Measurements from ENCODE around the gene ZMYND19.
A peak's percentile ranks its signal among the peaks of the same experiment; 100 is the strongest.

Gene ZMYND19

DNA sequence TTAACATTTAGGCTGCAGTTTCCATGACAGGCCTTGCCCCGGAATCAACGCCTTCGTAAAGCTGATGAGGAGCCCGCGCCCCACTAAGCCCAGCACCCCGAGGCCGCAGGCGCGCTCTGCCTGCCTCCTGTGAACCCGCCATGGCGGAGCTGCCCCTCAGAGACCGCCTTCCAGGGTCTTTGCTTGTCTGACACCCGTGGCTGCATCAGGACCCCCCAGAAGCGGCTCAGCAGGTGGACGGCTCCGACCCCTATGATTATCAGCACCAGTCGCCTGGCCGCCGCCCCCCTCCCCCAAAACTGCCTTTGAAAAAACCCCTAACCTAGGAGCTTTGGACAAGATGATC lies 11.1 kb downstream of the ZMYND19 start:
- TF ChIP-seq, protein P1, sequence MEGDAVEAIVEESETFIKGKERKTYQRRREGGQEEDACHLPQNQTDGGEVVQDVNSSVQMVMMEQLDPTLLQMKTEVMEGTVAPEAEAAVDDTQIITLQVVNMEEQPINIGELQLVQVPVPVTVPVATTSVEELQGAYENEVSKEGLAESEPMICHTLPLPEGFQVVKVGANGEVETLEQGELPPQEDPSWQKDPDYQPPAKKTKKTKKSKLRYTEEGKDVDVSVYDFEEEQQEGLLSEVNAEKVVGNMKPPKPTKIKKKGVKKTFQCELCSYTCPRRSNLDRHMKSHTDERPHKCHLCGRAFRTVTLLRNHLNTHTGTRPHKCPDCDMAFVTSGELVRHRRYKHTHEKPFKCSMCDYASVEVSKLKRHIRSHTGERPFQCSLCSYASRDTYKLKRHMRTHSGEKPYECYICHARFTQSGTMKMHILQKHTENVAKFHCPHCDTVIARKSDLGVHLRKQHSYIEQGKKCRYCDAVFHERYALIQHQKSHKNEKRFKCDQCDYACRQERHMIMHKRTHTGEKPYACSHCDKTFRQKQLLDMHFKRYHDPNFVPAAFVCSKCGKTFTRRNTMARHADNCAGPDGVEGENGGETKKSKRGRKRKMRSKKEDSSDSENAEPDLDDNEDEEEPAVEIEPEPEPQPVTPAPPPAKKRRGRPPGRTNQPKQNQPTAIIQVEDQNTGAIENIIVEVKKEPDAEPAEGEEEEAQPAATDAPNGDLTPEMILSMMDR (IDR thresholded peaks at IDR 0.05) = no peak
- Histone ChIP-seq H3K27ac (peak overlapping the region in 1 of 2 donors; percentile 92), H3K4me3 (peak overlapping the region; percentile 98)
- no peak for DNase-seq (ENCODE audit: low spot score)

DNA sequence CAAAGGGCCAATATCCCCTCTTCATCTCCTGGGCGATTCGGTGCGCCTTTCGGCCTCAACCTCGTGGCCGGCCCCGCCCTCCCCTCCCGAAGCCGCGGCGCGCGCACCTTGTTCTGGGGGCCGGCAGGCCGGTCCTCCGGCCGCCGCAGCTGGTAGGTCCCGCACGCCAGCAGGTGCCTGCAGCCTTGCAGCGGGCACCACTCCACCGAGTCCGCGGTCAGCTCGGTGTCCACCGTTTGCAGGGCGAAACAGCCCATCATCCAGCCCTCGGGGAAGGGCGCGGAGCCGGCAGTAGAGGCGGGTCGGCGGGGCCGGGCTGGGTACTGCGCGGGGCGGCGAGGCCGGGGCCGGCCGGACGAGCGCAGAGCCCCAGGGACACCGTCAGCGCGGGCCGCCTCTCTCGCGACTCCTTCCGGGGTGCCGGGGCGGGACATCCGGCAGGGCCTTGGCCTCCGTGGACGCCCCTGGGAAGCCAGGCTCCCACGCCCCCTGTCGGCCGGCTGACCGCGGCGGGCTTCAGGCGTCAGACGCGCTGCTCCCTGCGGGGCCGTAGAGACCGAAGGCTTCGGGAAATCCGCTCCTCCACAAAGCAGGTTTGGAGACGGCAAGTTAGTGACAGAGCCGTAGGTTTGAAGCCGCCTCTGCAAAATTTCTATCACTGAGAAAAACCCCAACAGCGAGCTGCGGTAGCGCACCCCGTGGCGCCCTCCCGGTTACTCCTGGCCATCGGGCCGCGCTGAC lies 11.6 kb downstream of the ZMYND19 start, which contains the start of gene DPH7:
TSS of gene DPH7 (minus strand) at position 408 of the 741 bp plus-strand sequence. CDS start at position 260, 148 bp downstream.
- TF ChIP-seq, protein P1 (IDR thresholded peaks at IDR 0.05) = peak; percentile 94
- peak within 1 kb of the TSS; percentile 98 for H3K4me3 ChIP-seq
- DNase-seq (ENCODE audit: low spot score) = peak; percentile 94
- H3K27ac ChIP-seq = peak within 1 kb of the TSS; percentile 58 to 92

DNA sequence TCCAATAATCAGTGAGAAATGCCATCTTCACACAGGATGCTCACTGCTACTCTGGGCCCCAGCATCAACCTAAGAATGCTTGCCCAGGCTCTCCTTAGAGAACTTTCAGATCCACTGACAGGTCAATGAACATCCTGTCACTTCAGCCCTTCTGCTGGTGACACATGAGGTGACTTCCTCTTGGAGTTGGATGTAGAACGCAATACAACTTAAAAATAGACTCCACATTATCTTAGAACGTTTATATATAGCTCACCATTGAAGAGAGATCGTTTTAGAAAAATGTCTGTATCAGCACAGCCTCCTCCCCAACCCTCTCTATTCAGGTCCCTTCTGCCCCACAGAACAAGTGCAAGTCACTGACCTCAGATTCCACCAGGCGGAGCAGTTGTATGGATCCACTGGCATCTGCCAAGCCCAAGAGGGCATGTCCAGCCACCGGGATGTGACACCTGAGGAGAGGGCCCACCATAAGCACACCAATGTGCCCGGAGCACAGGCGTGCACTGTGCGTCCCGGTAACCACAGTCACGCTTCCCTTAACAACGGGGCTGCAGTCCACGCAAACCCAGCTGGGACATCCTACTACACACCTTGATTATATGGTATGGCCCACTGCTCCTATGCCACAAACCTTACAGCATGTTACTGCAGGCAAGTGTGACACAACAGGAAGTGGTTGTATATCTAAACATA lies 14.4 kb downstream of the ZMYND19 start:
- no peak overlapping the region for H3K27ac ChIP-seq
- H3K4me3 ChIP-seq = no peak overlapping the region
- DNase-seq (ENCODE audit: low spot score) = no peak
- TF ChIP-seq, protein P1 (IDR thresholded peaks at IDR 0.05) = no peak

DNA sequence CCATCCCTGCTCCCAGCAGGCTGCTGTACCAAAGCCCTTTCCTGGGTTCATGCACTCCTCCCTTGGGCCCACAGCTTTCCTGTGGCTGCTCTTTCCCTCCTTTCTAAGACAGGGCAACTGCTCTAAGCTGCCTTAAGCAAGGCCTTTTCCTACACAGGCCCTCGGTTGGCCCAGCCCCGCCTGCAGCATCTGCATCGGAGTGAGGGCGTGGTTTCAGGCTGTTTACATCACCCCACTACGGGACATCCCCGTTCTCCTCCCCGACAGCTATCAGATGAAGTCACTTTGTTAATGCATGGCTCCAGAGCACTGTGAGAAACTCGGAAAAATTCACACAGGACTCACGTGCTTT lies 15.0 kb downstream of the ZMYND19 start:
- TF ChIP-seq, protein P1 (IDR thresholded peaks at IDR 0.05) = no peak
- Histone ChIP-seq H3K27ac (no peak overlapping the region), H3K4me3 (no peak overlapping the region)
- DNase-seq (ENCODE audit: low spot score) = no peak

DNA sequence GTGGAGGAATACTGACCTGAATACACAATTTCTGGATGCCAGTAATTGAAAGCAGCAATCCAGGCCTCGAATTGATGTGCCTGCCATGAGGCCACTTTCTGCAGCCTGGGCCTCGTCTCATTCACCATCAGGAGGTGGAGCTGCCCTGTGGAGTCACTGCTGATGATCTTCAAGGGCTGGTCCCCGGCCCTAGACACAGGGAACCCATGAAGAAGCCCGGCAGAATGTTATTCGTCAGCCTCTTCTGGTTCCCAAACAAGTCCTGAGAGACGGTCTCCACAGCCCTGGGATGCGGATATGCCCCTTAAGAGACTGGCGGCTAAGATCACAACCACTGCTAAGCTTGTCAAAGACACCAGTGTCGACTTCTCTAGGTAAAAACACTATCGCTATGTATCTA lies 16.1 kb downstream of the ZMYND19 start:
- no peak for DNase-seq (ENCODE audit: low spot score)
- no peak overlapping the region for H3K4me3 ChIP-seq
- TF ChIP-seq, protein P1 (IDR thresholded peaks at IDR 0.05) = no peak
- no peak overlapping the region for H3K27ac ChIP-seq

DNA sequence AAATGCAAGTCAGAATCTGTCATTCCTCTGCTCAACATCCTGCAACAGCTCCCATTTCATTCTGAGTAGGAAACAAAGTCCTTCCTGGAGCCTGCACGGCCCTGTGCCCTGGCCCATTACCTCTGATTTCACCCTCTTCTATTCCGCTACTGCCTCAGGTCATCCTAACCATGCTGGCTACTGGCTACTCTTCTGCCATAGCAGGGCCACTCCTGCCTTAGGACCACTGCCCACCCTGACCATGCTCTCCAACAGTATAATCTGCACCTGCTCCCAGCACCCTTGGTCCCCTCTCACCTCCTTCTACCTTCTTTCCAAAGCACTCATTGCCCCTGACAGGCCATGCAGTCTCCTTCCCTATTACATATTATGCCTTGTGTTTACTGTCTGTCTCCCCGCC lies 19.7 kb downstream of the ZMYND19 start:
- TF ChIP-seq, protein P1 (IDR thresholded peaks at IDR 0.05) = no peak
- Histone ChIP-seq H3K27ac (no peak overlapping the region), H3K4me3 (no peak overlapping the region)
- DNase-seq (ENCODE audit: low spot score) = no peak

All from coronary artery (tissue), 2 donors.